Spleen (tissue), 7 donors: ENCODE measurements around the gene TMEM126B.
"Not testable (repeated sequence)": the region's sequence is repeated elsewhere in the genome, so short reads cannot be mapped to it uniquely, and the experiment has no call there.

Experiments used
- CTCF ChIP-seq, 11 experiments: fragments of 200-600 bp in 7 of 11; fragments of 450-650 bp in 4 of 11; sonication (generic) in 4 of 11; IDR thresholded peaks in 8 of 11; conservative IDR thresholded peaks in 3 of 11; 1 replicate in 7 of 11; 2 replicates in 4 of 11; pipeline versions ENCODE4 v1.4.0 to v1.8.0; 2016 to 2021; ENCODE audit warnings: antibody characterized with exemption in 11 of 11, inconsistent platforms in 4 of 11, mild to moderate bottlenecking in 1 of 11
- POLR2A ChIP-seq, 3 donors: fragments of 450-650 bp; IDR thresholded peaks; one replicate each; pipeline ENCODE4 v1.5.1; 2017; ENCODE audit warnings: antibody characterized with exemption in 3 of 3, mild to moderate bottlenecking in 1 of 3
- POLR2AphosphoS5 ChIP-seq, 3 donors: sonication (generic); formaldehyde crosslinking; IDR thresholded peaks; one replicate each; pipeline ENCODE4 v1.5.1; 2017; ENCODE audit warnings: antibody characterized with exemption in 3 of 3
- donor health status: DM: no; HTN: no; CAD: no; lungs with moderate emphysema.
- donor health status: DM: no; HTN: no; CAD: no.
- donor health status: DM: no; HTN: no; CAD: no.

GRCh38 chr11:85670949-85671663 lies 42.7 kb downstream of the TMEM126B start:
- not testable (repeated sequence) for TF ChIP-seq POLR2A (IDR thresholded peaks at IDR 0.05); CTCF (IDR thresholded peaks at IDR 0.05 in 8 of 11, conservative IDR thresholded peaks at IDR 0.05 in 3 of 11); POLR2AphosphoS5 (IDR thresholded peaks at IDR 0.05)
